ENCODE measurements around the gene PEX1.
A peak's percentile ranks its signal among the peaks of the same experiment; 100 is the strongest.

PEX1 gene

GRCh38 chr7:92528188-92528957 lies at the start of gene PEX1, which contains the start of gene RBM48:
Gene PEX1, minus strand, starts transcription at chr7:92528520. Its CDS starts 85 bp downstream, at chr7:92528435.
Gene RBM48, plus strand, starts transcription at chr7:92528795. Its CDS starts 19 bp downstream, at chr7:92528814.
- H3K4me3 ChIP-seq (ENCODE audit: low read depth, low read length): peak within 1 kb of the TSS; percentile 86
- peak; percentile 100 for DNase-seq (ENCODE audit: low read depth)
- peak; percentile 66 for TF ChIP-seq MAX (IDR thresholded peaks at IDR 0.05; ENCODE audit: low read depth, low read length)
- TF ChIP-seq MYC (IDR thresholded peaks at IDR 0.05; ENCODE audit: low read depth, low read length): peak; percentile 68
- peak; percentile 53 for TF ChIP-seq CTCF (IDR thresholded peaks at IDR 0.05; ENCODE audit: low read depth, low read length)
- TF ChIP-seq POLR2A (IDR thresholded peaks at IDR 0.05; ENCODE audit: extremely low read depth, insufficient read length): peak; percentile 75

- no peak for TF ChIP-seq POLR2A (IDR thresholded peaks at IDR 0.05; ENCODE audit: extremely low read depth, insufficient read length)
- no peak for TF ChIP-seq CTCF (IDR thresholded peaks at IDR 0.05; ENCODE audit: low read depth, low read length)
- no peak for TF ChIP-seq MYC (IDR thresholded peaks at IDR 0.05; ENCODE audit: low read depth, low read length)
- no peak for TF ChIP-seq MAX (IDR thresholded peaks at IDR 0.05; ENCODE audit: low read depth, low read length)
- H3K4me3 ChIP-seq (ENCODE audit: low read depth, low read length): no peak overlapping the region
- no peak for DNase-seq (ENCODE audit: low read depth)
Measured at GRCh38 chr7:92576296-92576695, 48.0 kb upstream of the PEX1 start.

GRCh38 chr7:92569137-92569536 lies 40.8 kb upstream of the PEX1 start:
- no peak overlapping the region for H3K4me3 ChIP-seq (ENCODE audit: low read depth, low read length)
- TF ChIP-seq MAX (IDR thresholded peaks at IDR 0.05; ENCODE audit: low read depth, low read length): no peak
- TF ChIP-seq MYC (IDR thresholded peaks at IDR 0.05; ENCODE audit: low read depth, low read length): no peak
- TF ChIP-seq CTCF (IDR thresholded peaks at IDR 0.05; ENCODE audit: low read depth, low read length): no peak
- TF ChIP-seq POLR2A (IDR thresholded peaks at IDR 0.05; ENCODE audit: extremely low read depth, insufficient read length): no peak
- peak; percentile 52 for DNase-seq (ENCODE audit: low read depth)

GRCh38 chr7:92567460-92567859 lies 39.1 kb upstream of the PEX1 start:
- DNase-seq (ENCODE audit: low read depth): no peak
- no peak for TF ChIP-seq MYC (IDR thresholded peaks at IDR 0.05; ENCODE audit: low read depth, low read length)
- TF ChIP-seq POLR2A (IDR thresholded peaks at IDR 0.05; ENCODE audit: extremely low read depth, insufficient read length): no peak
- TF ChIP-seq MAX (IDR thresholded peaks at IDR 0.05; ENCODE audit: low read depth, low read length): no peak
- no peak for TF ChIP-seq CTCF (IDR thresholded peaks at IDR 0.05; ENCODE audit: low read depth, low read length)
- H3K4me3 ChIP-seq (ENCODE audit: low read depth, low read length): no peak overlapping the region

- no peak for TF ChIP-seq MAX (IDR thresholded peaks at IDR 0.05; ENCODE audit: low read depth, low read length)
- TF ChIP-seq MYC (IDR thresholded peaks at IDR 0.05; ENCODE audit: low read depth, low read length): no peak
- no peak for TF ChIP-seq CTCF (IDR thresholded peaks at IDR 0.05; ENCODE audit: low read depth, low read length)
- no peak for TF ChIP-seq POLR2A (IDR thresholded peaks at IDR 0.05; ENCODE audit: extremely low read depth, insufficient read length)
- H3K4me3 ChIP-seq (ENCODE audit: low read depth, low read length): no peak overlapping the region
- DNase-seq (ENCODE audit: low read depth): no peak
Measured at GRCh38 chr7:92563345-92563744, 35.0 kb upstream of the PEX1 start.
